NB4 (cell line): ENCODE data around the gene FASN.

Experiments
- DNase-seq: peaks from one replicate; pipeline ENCODE4 v3.0.0; 2010; ENCODE audit warnings: low read depth
- H3K4me3 ChIP-seq: one replicate; pipeline ENCODE4 v1.5.1; 2011; ENCODE audit warnings: mild to moderate bottlenecking, low read depth, low read length, moderate library complexity
- MYC ChIP-seq: IDR thresholded peaks from 2 replicates; pipeline ENCODE4 v1.6.1; 2011; ENCODE audit warnings: low read depth, low read length
- POLR2A ChIP-seq: IDR thresholded peaks from 2 replicates; pipeline ENCODE4 v1.6.1; 2011; ENCODE audit warnings: mild to moderate bottlenecking; ENCODE audit not compliant: insufficient read length; ENCODE audit errors: extremely low read depth
- TF ChIP-seq, protein P1 (sequence below): IDR thresholded peaks from 2 replicates; pipeline ENCODE4 v1.6.1; 2011; ENCODE audit warnings: low read depth, low read length
- TF ChIP-seq, protein P2 (sequence below): IDR thresholded peaks from one replicate; pipeline ENCODE4 v1.5.1; 2012; ENCODE audit warnings: low read depth, low read length

FASN gene

GRCh38 chr17:82110298-82110697 is 12.3 kb upstream of the FASN start:
- DNase-seq: no peak
- no peak overlapping the region for H3K4me3 ChIP-seq
- TF ChIP-seq POLR2A (no peak), MYC (no peak)
- TF ChIP-seq, protein P1, sequence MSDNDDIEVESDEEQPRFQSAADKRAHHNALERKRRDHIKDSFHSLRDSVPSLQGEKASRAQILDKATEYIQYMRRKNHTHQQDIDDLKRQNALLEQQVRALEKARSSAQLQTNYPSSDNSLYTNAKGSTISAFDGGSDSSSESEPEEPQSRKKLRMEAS: no peak
- TF ChIP-seq, protein P2, sequence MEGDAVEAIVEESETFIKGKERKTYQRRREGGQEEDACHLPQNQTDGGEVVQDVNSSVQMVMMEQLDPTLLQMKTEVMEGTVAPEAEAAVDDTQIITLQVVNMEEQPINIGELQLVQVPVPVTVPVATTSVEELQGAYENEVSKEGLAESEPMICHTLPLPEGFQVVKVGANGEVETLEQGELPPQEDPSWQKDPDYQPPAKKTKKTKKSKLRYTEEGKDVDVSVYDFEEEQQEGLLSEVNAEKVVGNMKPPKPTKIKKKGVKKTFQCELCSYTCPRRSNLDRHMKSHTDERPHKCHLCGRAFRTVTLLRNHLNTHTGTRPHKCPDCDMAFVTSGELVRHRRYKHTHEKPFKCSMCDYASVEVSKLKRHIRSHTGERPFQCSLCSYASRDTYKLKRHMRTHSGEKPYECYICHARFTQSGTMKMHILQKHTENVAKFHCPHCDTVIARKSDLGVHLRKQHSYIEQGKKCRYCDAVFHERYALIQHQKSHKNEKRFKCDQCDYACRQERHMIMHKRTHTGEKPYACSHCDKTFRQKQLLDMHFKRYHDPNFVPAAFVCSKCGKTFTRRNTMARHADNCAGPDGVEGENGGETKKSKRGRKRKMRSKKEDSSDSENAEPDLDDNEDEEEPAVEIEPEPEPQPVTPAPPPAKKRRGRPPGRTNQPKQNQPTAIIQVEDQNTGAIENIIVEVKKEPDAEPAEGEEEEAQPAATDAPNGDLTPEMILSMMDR: no peak

- TF ChIP-seq, protein P2: no peak
- no peak for TF ChIP-seq MYC
- TF ChIP-seq, protein P1: no peak
- no peak for DNase-seq
- H3K4me3 ChIP-seq: no peak overlapping the region
Observed at GRCh38 chr17:82108961-82109475, 11.0 kb upstream of the FASN start.

GRCh38 chr17:82108496-82108945 is 10.5 kb upstream of the FASN start:
- no peak for DNase-seq
- H3K4me3 ChIP-seq: no peak overlapping the region
- TF ChIP-seq, protein P2: no peak
- no peak for TF ChIP-seq MYC
- no peak for TF ChIP-seq POLR2A
- TF ChIP-seq, protein P1: no peak

DNA sequence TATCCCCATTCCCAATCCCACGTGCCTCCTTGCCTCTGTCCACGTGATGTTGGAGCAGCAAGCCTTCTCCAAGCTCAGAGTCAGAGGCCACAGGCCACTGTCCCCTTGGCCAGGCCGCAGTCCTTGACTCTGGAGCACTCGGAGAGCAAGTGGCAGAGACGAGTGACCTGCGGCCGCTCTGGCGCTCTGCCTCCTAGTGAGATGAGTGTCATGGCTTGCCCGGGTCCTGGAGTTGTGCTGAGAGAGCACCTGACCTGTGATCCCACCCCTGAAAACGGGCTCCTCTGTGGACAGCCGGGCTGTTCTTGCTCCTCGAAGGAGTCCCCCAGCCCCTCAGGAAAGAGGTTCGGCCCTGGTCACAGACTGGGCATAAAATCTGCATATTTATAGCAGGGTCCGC is 10.0 kb upstream of the FASN start:
- H3K4me3 ChIP-seq: no peak overlapping the region
- no peak for DNase-seq
- TF ChIP-seq, protein P1: no peak
- TF ChIP-seq MYC (no peak), POLR2A (no peak)
- TF ChIP-seq, protein P2: no peak

DNA sequence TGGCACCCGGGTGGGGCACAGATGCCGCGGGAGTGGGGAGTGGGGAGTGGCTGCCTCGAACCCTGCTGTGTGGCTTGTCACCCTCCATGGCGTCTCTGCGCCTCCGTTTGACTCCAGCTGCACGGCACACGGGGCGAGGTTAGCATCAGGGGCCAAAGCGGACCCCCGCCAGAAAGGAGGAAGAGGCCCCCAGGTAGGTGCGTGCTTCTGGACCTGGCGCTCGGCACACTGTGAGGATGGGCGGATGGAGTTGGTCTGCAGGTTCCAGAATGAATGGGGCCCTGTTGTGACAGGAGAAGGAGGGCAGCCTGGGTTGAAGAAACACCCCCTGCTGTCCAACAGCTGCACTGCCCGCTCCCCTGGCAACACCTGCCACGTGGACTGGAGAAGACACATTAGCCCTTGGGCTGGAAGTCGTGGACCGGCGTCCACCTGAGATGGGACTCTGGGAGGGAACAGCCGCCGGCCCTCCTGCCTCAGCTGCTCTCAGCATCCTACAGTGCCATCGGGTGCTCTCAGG is 9.4 kb upstream of the FASN start:
- no peak overlapping the region for H3K4me3 ChIP-seq
- TF ChIP-seq POLR2A (no peak), MYC (peak; percentile 21; the same call in 1 of the 2 replicates)
- TF ChIP-seq, protein P1: peak; percentile 52; the same call in 1 of the 2 replicates
- TF ChIP-seq, protein P2: peak; percentile 30
- peak; percentile 41 for DNase-seq
